Endothelial cell of umbilical vein (primary cell): ENCODE data around the gene OR4D1. TPM values are rescaled to one million over a fixed set of nuclear protein-coding genes. Genes with fewer than 3 reads are reported as not detected.
A peak's percentile ranks its signal among the peaks of the same experiment; 100 is the strongest.

Experiments
- BruUV-seq: library from RNA; stranded (reverse); fragments of 400-500 nt; replicated peaks from 2 replicates; lab custom pipeline; 2021; lab: Mats Ljungman, UMichigan
- CTCF ChIA-PET: fragments of 300-600, 350-600 bp; sonication (Branson Sonifier 250); formaldehyde crosslinking; loops from one replicate; lab custom pipeline; 2021; ENCODE audit warnings: antibody characterized with exemption, inconsistent platforms; lab: Charles Lee
- POLR2A ChIA-PET: fragments of 300-600, 350-600 bp; sonication (Branson Sonifier 250); formaldehyde crosslinking; loops from one replicate; lab custom pipeline; 2021; ENCODE audit warnings: antibody characterized with exemption, inconsistent platforms; lab: Charles Lee
- DNase-seq: peaks from one replicate; pipeline ENCODE4 v3.0.0-alpha.2; 2011; ENCODE audit warnings: low read depth, low spot score
- FAIRE-seq: peaks from 2 replicates; lab custom pipeline; 2011; peaks lifted over from hg19 to GRCh38; lab: Jason Lieb, UNC
- H2AFZ ChIP-seq: 2 replicates; pipeline ENCODE4 v1.6.0; 2012; ENCODE audit warnings: low read depth, low read length, control low read depth, inconsistent platforms
- H3K27ac ChIP-seq: 2 replicates; pipeline ENCODE4 v1.5.1; 2011; ENCODE audit warnings: low read depth, mild to moderate bottlenecking, control low read depth, low read length, moderate library complexity; ENCODE audit not compliant: insufficient read depth
- H3K27me3 ChIP-seq, 2 experiments: 2 replicates each; pipeline versions ENCODE4 v1.6.0 to v1.6.1; 2011; ENCODE audit warnings: low read length in 2 of 2, mixed read lengths in 1 of 2; ENCODE audit not compliant: control insufficient read depth in 2 of 2, insufficient read depth in 2 of 2
- H3K36me3 ChIP-seq, 2 experiments: 2 replicates in 1 of 2; 3 replicates in 1 of 2; pipeline ENCODE4 v1.5.1; 2011; ENCODE audit warnings: low read length in 2 of 2, mild to moderate bottlenecking in 1 of 2, moderate library complexity in 1 of 2; ENCODE audit not compliant: control insufficient read depth in 2 of 2, insufficient read depth in 2 of 2; ENCODE audit errors: extremely low read depth in 1 of 2
- H3K4me1 ChIP-seq: 3 replicates; pipeline ENCODE4 v1.5.1; 2011; ENCODE audit warnings: mild to moderate bottlenecking, low read length; ENCODE audit not compliant: control insufficient read depth, insufficient read depth; ENCODE audit errors: extremely low read depth
- H3K4me2 ChIP-seq: 2 replicates; pipeline ENCODE4 v1.6.1; 2011; ENCODE audit warnings: low read length, control low read depth, mixed read lengths; ENCODE audit not compliant: insufficient read depth
- H3K4me3 ChIP-seq, 3 experiments: fragments of 200-600 bp in 1 of 3; sonication (generic), shearing (Covaris generic) in 1 of 3; replicated peaks in 1 of 3; 2 replicates each; pipeline ENCODE4 v1.5.1; 2011 to 2016; ENCODE audit warnings: control low read depth in 3 of 3, low read length in 3 of 3, mild to moderate bottlenecking in 2 of 3, inconsistent platforms in 1 of 3, low read depth in 1 of 3, moderate library complexity in 1 of 3; ENCODE audit not compliant: insufficient read depth in 1 of 3
- H3K79me2 ChIP-seq: 2 replicates; pipeline ENCODE4 v1.6.0; 2012; ENCODE audit warnings: low read length, inconsistent platforms; ENCODE audit not compliant: control insufficient read depth, insufficient read depth
- H3K9ac ChIP-seq: replicated peaks from 2 replicates; pipeline ENCODE3; 2011; ENCODE audit warnings: low read length, control low read depth; ENCODE audit not compliant: insufficient read depth; ENCODE audit errors: extremely low read depth
- H3K9me1 ChIP-seq: replicated peaks from 3 replicates; pipeline ENCODE4 v1.6.0; 2011; ENCODE audit warnings: mild to moderate bottlenecking, low read length; ENCODE audit not compliant: control insufficient read depth, insufficient read depth; ENCODE audit errors: extremely low read depth
- H3K9me3 ChIP-seq: replicated peaks from 2 replicates; pipeline ENCODE4 v1.5.1; 2012; ENCODE audit warnings: low read length, inconsistent platforms; ENCODE audit not compliant: control insufficient read depth, insufficient read depth
- H4K20me1 ChIP-seq: replicated peaks from 2 replicates; pipeline ENCODE3; 2011; ENCODE audit warnings: mild to moderate bottlenecking, low read length; ENCODE audit not compliant: control insufficient read depth, insufficient read depth; ENCODE audit errors: extremely low read depth
- EZH2 ChIP-seq: IDR thresholded peaks from 2 replicates; pipeline ENCODE4 v1.6.1; 2012; ENCODE audit warnings: borderline replicate concordance, low read depth, mild to moderate bottlenecking, moderate library complexity, low read length, inconsistent platforms; ENCODE audit not compliant: severe bottlenecking
- FOS ChIP-seq: IDR thresholded peaks from 2 replicates; pipeline ENCODE4 v1.6.1; 2011; ENCODE audit warnings: mild to moderate bottlenecking, low read length, moderate library complexity, borderline replicate concordance; ENCODE audit not compliant: insufficient read depth
- GATA2 ChIP-seq: IDR thresholded peaks from 2 replicates; pipeline ENCODE4 v1.7.0; 2011; ENCODE audit warnings: low read depth, mild to moderate bottlenecking, moderate library complexity, mixed read lengths, low read length; ENCODE audit not compliant: insufficient read length, insufficient read depth
- JUN ChIP-seq: IDR thresholded peaks from 2 replicates; pipeline ENCODE4 v1.6.1; 2011; ENCODE audit warnings: borderline replicate concordance, low read depth; ENCODE audit not compliant: insufficient read length, insufficient read depth
- MAX ChIP-seq: IDR thresholded peaks from 2 replicates; pipeline ENCODE4 v1.6.1; 2011; ENCODE audit not compliant: insufficient read depth, insufficient read length
- MYC ChIP-seq: IDR thresholded peaks from one replicate; pipeline ENCODE4 v1.6.1; 2011; ENCODE audit warnings: mild to moderate bottlenecking, low read depth, low read length
- POLR2A ChIP-seq: IDR thresholded peaks from 2 replicates; pipeline ENCODE4 v1.6.1; 2012; ENCODE audit warnings: low read depth, mild to moderate bottlenecking, control low read depth, low read length
- POLR2AphosphoS5 ChIP-seq: IDR thresholded peaks from 2 replicates; pipeline ENCODE4 v1.6.1; 2012; ENCODE audit warnings: low read depth, mild to moderate bottlenecking, control low read depth, low read length, moderate library complexity; ENCODE audit not compliant: insufficient read depth
- dilution Hi-C: fragments of 300-500 bp; cut with MboI; formaldehyde crosslinking; loops from one replicate; pipeline ENCODE4 v1.15.0; 2019; ENCODE audit warnings: low sequenced_read_pairs; ENCODE audit not compliant: extremely low pct_ligation_motif_present
- intact Hi-C: fragments of 100-400 bp; cut with micrococcal nuclease; formaldehyde crosslinking; loops from one replicate; pipeline ENCODE4 v1.10.0; 2022
- polyA plus RNA-seq, 4 experiments: library from polyadenylated mRNA; depleted of rRNA in 3 of 4; stranded (reverse) in 3 of 4; unstranded in 1 of 4; fragments of >200 nt; gene quantifications; 2 replicates each; pipeline versions ENCODE4 v1.2.1 to v1.2.3, GENCODE V29; 2011 to 2012; ENCODE audit warnings: missing spikeins in 1 of 4
- total RNA-seq: library from RNA; stranded (reverse); gene quantifications from 2 replicates; pipeline ENCODE4 v1.2.3, GENCODE V29; 2021
- TF ChIP-seq, protein P1 (sequence below), 2 donors: IDR thresholded peaks; 1 replicate in 1 of 2; 2 replicates in 1 of 2; pipeline ENCODE4 v1.5.1; 2011; ENCODE audit warnings: low read length in 2 of 2, mild to moderate bottlenecking in 2 of 2, moderate library complexity in 2 of 2, control low read depth in 1 of 2, inconsistent platforms in 1 of 2, low read depth in 1 of 2; ENCODE audit not compliant: insufficient read depth in 1 of 2; ENCODE audit errors: extremely low read depth in 1 of 2

OR4D1 gene
- total and polyA plus RNA-seq, 2 donors (not counting 3 experiments of a cell fraction or from before 2014, with no cell fraction given), result not detected

DNA sequence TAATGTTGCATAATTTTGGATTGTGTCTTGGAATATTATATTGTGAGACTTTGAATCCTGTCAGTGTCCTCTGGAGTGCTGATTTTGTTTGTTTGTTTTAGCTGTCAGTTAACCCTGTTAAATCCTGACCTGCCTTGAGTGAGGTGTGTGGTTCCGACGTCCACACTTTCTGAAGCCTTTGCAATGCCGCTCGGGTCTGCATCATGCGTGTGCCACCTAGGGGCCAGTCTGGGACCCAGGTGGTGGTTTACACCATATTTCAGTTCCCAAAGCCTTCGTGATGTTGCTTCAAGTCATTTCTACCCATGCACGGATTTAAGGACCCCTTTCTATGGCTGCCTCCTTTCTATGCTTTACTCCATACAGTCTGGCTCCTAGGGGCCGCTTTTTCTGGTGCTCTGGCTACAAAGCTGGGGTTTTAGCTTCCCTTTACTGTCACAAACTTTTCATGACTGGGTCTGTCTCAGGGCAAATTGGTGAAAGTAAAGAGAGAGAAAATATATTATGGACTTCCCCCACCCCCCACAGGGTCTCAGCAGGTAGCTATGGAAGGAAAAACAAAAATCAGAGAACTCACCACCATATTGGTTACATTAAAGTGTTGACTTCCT is 11.4 kb upstream of the OR4D1 start:
- Histone ChIP-seq H3K9me1 (no peaks in the 10 kb centered on the region), H3K9me3 (no peaks in the 10 kb centered on the region), H3K27me3 (peaks cover 2 to 5% of the 10 kb centered on the region in 2 experiments), H2AFZ (no peak overlapping the region), H3K36me3 (no peaks in the 10 kb centered on the region), H3K4me3 (no peak overlapping the region), H3K9ac (no peak overlapping the region), H3K79me2 (no peaks in the 10 kb centered on the region), H4K20me1 (no peaks in the 10 kb centered on the region), H3K4me2 (no peak overlapping the region), H3K27ac (no peak overlapping the region), H3K4me1 (no peaks in the 10 kb centered on the region)
- dilution Hi-C loops (no loop called here), intact Hi-C loops (no loop called here)
- FAIRE-seq, result peak; percentile 52
- no TSS peak for BruUV-seq
- TF ChIP-seq POLR2A, result no peak
- TF ChIP-seq, protein P1, sequence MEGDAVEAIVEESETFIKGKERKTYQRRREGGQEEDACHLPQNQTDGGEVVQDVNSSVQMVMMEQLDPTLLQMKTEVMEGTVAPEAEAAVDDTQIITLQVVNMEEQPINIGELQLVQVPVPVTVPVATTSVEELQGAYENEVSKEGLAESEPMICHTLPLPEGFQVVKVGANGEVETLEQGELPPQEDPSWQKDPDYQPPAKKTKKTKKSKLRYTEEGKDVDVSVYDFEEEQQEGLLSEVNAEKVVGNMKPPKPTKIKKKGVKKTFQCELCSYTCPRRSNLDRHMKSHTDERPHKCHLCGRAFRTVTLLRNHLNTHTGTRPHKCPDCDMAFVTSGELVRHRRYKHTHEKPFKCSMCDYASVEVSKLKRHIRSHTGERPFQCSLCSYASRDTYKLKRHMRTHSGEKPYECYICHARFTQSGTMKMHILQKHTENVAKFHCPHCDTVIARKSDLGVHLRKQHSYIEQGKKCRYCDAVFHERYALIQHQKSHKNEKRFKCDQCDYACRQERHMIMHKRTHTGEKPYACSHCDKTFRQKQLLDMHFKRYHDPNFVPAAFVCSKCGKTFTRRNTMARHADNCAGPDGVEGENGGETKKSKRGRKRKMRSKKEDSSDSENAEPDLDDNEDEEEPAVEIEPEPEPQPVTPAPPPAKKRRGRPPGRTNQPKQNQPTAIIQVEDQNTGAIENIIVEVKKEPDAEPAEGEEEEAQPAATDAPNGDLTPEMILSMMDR (IDR thresholded peaks at IDR 0.05; ENCODE audit: extremely low read depth in 1 of 2, insufficient read depth in 1 of 2, low read depth in 1 of 2, low read length in 2 of 2), result peak; percentile 25 to 49
- no peak for DNase-seq
- ChIA-PET CTCF (interaction anchor here (1.0 to 2.1 kb wide), 3 partner anchors 10 to 894 kb away, joined by 3 to 5 read pairs (median 3); partner anchors contain the start of gene OR4D1), POLR2A (no interaction called here)

DNA sequence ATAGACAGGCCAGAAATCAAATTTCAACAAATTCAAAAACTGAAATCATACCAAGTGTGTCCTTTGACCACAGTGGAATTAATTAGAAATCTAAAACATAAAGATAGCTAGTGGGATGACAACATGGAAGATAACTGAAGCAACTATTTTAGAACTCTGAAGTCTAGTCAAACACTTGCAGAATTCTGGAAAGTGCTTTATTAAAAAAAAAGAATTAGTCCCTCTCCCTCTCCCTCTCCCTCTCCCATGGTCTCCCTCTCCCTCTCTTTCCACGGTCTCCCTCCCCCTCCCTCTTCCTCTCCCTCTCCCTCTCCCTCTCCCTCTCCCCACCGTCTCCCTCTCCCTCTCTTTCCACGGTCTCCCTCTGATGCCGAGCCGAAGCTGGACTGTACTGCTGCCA is 6.7 kb upstream of the OR4D1 start:
- H3K9me1 ChIP-seq, result no peaks in the 10 kb centered on the region
- H3K9ac ChIP-seq, result no peak overlapping the region
- H2AFZ ChIP-seq, result no peak overlapping the region
- no peaks in the 10 kb centered on the region for H3K79me2 ChIP-seq
- intact Hi-C loops (no loop called here), dilution Hi-C loops (no loop called here)
- no peaks in the 10 kb centered on the region for H4K20me1 ChIP-seq
- no peaks in the 10 kb centered on the region for H3K4me1 ChIP-seq
- no peak overlapping the region for H3K4me3 ChIP-seq
- no peak for FAIRE-seq
- no peak overlapping the region for H3K27ac ChIP-seq
- no peaks in the 10 kb centered on the region for H3K36me3 ChIP-seq
- H3K9me3 ChIP-seq, result no peaks in the 10 kb centered on the region
- CTCF ChIA-PET, result no interaction called here
- POLR2A ChIA-PET, result no interaction called here
- TF ChIP-seq, protein P1 (IDR thresholded peaks at IDR 0.05; ENCODE audit: extremely low read depth in 1 of 2, insufficient read depth in 1 of 2, low read depth in 1 of 2, low read length in 2 of 2), result no peak
- no peak for TF ChIP-seq JUN
- no peak for TF ChIP-seq GATA2
- no peak for TF ChIP-seq POLR2A
- no peak for TF ChIP-seq POLR2AphosphoS5
- TF ChIP-seq MAX, result no peak
- no peak for TF ChIP-seq FOS
- no peak for TF ChIP-seq EZH2
- TF ChIP-seq MYC, result no peak
- no peak for DNase-seq
- no peak overlapping the region for H3K4me2 ChIP-seq
- peaks cover 2 to 4% of the 10 kb centered on the region in 2 experiments for H3K27me3 ChIP-seq
- BruUV-seq, result no TSS peak
